DND-41 (cell line): Measurements from ENCODE around the gene AP3S1.

Source experiments
- ATAC-seq: fragments of 200-7000 bp; cut with Tn5 transposase; 3 replicates; pipeline ENCODE4 v1.9.1; 2021; ENCODE audit warnings: low read depth; ENCODE audit not compliant: insufficient read depth
- DNase-seq: peaks from one replicate; pipeline ENCODE4 v3.0.0-alpha.2; 2020
- H2AFZ ChIP-seq: 2 replicates; pipeline ENCODE4 v1.6.0; 2012; ENCODE audit warnings: low read depth, low read length
- H3K27ac ChIP-seq: 2 replicates; pipeline ENCODE4 v1.5.1; 2012; ENCODE audit warnings: low read length, inconsistent platforms
- H3K27me3 ChIP-seq: fragments of 200-600 bp; sonication (generic); 2 replicates; pipeline ENCODE4 v1.6.0; 2012; ENCODE audit warnings: low read length, mild to moderate bottlenecking, inconsistent platforms; ENCODE audit not compliant: insufficient read depth, poor library complexity
- H3K36me3 ChIP-seq: 2 replicates; pipeline ENCODE4 v1.5.1; 2012; ENCODE audit warnings: low read length, inconsistent platforms; ENCODE audit not compliant: insufficient read depth
- H3K4me1 ChIP-seq: 2 replicates; pipeline ENCODE4 v1.5.1; 2012; ENCODE audit warnings: mild to moderate bottlenecking, low read length; ENCODE audit not compliant: insufficient read depth
- H3K4me2 ChIP-seq: 2 replicates; pipeline ENCODE4 v1.6.0; 2012; ENCODE audit warnings: mild to moderate bottlenecking, moderate library complexity, low read length, inconsistent platforms; ENCODE audit not compliant: insufficient read depth
- H3K4me3 ChIP-seq, 2 experiments: fragments of 200-600 bp in 1 of 2; shearing (Covaris generic) in 1 of 2; 2 replicates each; pipeline ENCODE4 v1.5.1; 2012 to 2016; ENCODE audit warnings: inconsistent platforms in 2 of 2, low read length in 2 of 2, mild to moderate bottlenecking in 2 of 2, low read depth in 1 of 2, moderate library complexity in 1 of 2
- H3K79me2 ChIP-seq: 2 replicates; pipeline ENCODE4 v1.6.0; 2012; ENCODE audit warnings: low read length, inconsistent platforms; ENCODE audit not compliant: insufficient read depth
- H3K9ac ChIP-seq: 2 replicates; pipeline ENCODE4 v1.6.0; 2012; ENCODE audit warnings: low read depth, mild to moderate bottlenecking, inconsistent platforms, low read length, moderate library complexity
- H3K9me3 ChIP-seq: 2 replicates; pipeline ENCODE4 v1.5.1; 2012; ENCODE audit warnings: low read length, moderate library complexity, mild to moderate bottlenecking, inconsistent platforms; ENCODE audit not compliant: insufficient read depth, severe bottlenecking
- H4K20me1 ChIP-seq: 2 replicates; pipeline ENCODE4 v1.6.0; 2012; ENCODE audit warnings: low read length; ENCODE audit not compliant: insufficient read depth
- EZH2 ChIP-seq: IDR thresholded peaks from 3 replicates; pipeline ENCODE4 v1.6.1; 2012; ENCODE audit warnings: borderline replicate concordance, low read depth, mild to moderate bottlenecking, moderate library complexity, low read length, inconsistent platforms; ENCODE audit not compliant: severe bottlenecking
- TF ChIP-seq, protein P1 (sequence below): IDR thresholded peaks from 2 replicates; pipeline ENCODE4 v1.5.1; 2012; ENCODE audit warnings: borderline replicate concordance, low read length, moderate library complexity, mild to moderate bottlenecking; ENCODE audit not compliant: poor library complexity, severe bottlenecking; ENCODE audit errors: extremely low read depth

AP3S1 gene

DNA sequence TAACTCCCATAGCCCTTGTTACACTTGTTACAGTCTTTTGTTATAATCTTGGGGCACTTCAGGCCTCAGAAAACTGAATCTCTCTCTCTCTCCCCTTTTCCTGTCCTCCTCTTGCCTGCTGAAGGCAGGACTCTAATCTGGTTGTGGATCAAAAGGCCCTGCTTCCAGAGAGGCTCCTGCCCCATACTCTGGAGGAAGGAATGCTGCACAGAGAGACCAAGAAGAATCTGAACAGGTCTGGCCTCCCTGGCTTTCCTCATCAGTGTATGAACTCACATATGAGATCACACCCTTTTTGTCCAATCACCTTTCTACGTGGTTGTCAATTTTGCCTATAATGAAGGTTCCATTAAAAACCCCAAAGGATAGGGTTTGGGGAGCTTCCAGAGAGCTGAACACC, 94.3 kb downstream of the AP3S1 start:
- Histone ChIP-seq H3K79me2 (no peaks in the 10 kb centered on the region), H3K27ac (no peak overlapping the region), H3K9ac (no peak overlapping the region), H3K27me3 (no peaks in the 10 kb centered on the region), H3K4me2 (no peak overlapping the region), H2AFZ (no peak overlapping the region), H3K4me1 (no peaks in the 10 kb centered on the region), H3K36me3 (no peaks in the 10 kb centered on the region), H3K9me3 (no peaks in the 10 kb centered on the region), H3K4me3 (no peak overlapping the region), H4K20me1 (no peaks in the 10 kb centered on the region)
- ATAC-seq (no peak), DNase-seq (no peak)
- TF ChIP-seq, protein P1, sequence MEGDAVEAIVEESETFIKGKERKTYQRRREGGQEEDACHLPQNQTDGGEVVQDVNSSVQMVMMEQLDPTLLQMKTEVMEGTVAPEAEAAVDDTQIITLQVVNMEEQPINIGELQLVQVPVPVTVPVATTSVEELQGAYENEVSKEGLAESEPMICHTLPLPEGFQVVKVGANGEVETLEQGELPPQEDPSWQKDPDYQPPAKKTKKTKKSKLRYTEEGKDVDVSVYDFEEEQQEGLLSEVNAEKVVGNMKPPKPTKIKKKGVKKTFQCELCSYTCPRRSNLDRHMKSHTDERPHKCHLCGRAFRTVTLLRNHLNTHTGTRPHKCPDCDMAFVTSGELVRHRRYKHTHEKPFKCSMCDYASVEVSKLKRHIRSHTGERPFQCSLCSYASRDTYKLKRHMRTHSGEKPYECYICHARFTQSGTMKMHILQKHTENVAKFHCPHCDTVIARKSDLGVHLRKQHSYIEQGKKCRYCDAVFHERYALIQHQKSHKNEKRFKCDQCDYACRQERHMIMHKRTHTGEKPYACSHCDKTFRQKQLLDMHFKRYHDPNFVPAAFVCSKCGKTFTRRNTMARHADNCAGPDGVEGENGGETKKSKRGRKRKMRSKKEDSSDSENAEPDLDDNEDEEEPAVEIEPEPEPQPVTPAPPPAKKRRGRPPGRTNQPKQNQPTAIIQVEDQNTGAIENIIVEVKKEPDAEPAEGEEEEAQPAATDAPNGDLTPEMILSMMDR: no peak

DNA sequence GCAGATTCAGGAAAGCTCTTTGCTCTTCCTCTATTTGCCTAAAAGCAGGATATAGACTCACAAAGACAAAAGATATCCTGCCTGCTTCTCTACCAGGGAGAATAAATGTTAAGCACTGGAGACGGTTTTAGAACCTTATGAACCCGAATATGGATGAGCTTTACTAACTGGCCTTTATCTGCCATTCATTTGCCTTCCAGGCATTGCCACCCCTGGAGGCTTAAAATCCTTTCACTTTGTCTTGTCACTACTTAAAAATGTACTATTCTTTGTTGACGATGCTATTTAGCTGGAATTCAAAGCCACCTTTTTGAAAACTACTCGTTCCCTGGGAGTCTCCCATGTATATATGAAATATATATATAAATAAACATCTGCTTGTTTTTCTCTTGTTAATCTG, 97.3 kb downstream of the AP3S1 start:
- Histone ChIP-seq H2AFZ (no peak overlapping the region), H3K9me3 (no peaks in the 10 kb centered on the region), H3K4me3 (no peak overlapping the region), H3K36me3 (no peaks in the 10 kb centered on the region), H3K27me3 (no peaks in the 10 kb centered on the region), H3K4me1 (no peaks in the 10 kb centered on the region), H3K9ac (no peak overlapping the region), H3K27ac (no peak overlapping the region), H3K4me2 (no peak overlapping the region), H3K79me2 (no peaks in the 10 kb centered on the region), H4K20me1 (no peaks in the 10 kb centered on the region)
- ATAC-seq: no peak
- no peak for DNase-seq
- TF ChIP-seq, protein P1: no peak
- no peak for TF ChIP-seq EZH2

DNA sequence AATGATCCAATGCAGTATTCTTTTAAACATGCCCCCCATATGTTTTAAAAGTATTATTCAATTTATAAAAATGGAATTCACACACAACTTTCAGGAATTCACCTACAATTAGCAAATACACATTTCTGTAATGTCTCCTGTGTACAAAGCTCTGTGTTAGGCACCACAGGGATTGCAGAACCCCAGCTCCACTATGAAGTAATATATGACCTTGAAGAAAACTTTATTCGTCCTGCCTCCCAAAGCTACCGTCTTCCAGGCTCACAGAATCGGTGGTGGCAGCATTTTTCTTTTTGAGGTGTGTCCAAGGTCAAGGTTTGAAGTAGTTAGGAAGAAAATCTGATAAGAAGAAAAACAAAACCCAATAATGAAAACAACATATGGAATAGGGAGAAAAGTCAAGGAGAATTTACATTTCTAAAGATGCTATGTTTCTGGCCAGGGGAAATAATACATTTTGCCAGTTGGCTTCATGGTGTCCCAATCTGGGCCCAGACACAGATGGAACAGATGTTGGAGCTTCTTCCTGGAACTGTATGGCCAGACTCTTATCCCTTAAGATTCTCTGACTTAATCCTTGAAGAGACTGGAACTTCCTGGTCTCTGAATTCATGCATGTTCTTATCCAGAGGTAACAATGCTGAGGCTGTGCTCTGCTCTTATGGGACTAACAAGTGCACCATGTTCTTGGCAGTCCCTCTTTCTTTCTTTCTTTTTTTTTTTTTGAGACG, 98.5 kb downstream of the AP3S1 start:
- no peaks in the 10 kb centered on the region for H3K79me2 ChIP-seq
- no peaks in the 10 kb centered on the region for H3K27me3 ChIP-seq
- ATAC-seq (no peak), DNase-seq (no peak)
- H3K4me1 ChIP-seq: no peaks in the 10 kb centered on the region
- H3K27ac ChIP-seq: no peak overlapping the region
- no peak overlapping the region for H3K4me3 ChIP-seq
- H2AFZ ChIP-seq: no peak overlapping the region
- no peak for TF ChIP-seq EZH2
- TF ChIP-seq, protein P1: no peak
- no peaks in the 10 kb centered on the region for H3K9me3 ChIP-seq
- H3K36me3 ChIP-seq: no peaks in the 10 kb centered on the region
- no peaks in the 10 kb centered on the region for H4K20me1 ChIP-seq
- H3K4me2 ChIP-seq: no peak overlapping the region
- no peak overlapping the region for H3K9ac ChIP-seq
